H1 (cell line): ENCODE data around the gene SLC9A7. TPM values are rescaled to one million over a fixed set of nuclear protein-coding genes. Genes with fewer than 3 reads are reported as not detected.

Experiments used
- CTCF ChIA-PET: fragments of 300-600 bp; sonication (Branson Sonifier 250); formaldehyde crosslinking; loops from one replicate; lab custom pipeline; 2021; ENCODE audit not compliant: partially characterized antibody; lab: Charles Lee
- POLR2A ChIA-PET: fragments of 300-600 bp; sonication (Branson Sonifier 250); formaldehyde crosslinking; loops from one replicate; lab custom pipeline; 2021; ENCODE audit warnings: inconsistent platforms; ENCODE audit not compliant: partially characterized antibody; lab: Charles Lee
- DNase-seq, 2 experiments: peaks; one replicate each; pipeline versions ENCODE4 v3.0.0 to v3.0.0-alpha.2; 2010 to 2022; ENCODE audit warnings: low spot score in 2 of 2, low read depth in 1 of 2, mixed read lengths in 1 of 2
- FAIRE-seq: peaks from 2 replicates; lab custom pipeline; 2011; peaks lifted over from hg19 to GRCh38; lab: Jason Lieb, UNC
- H2AFZ ChIP-seq: 2 replicates; pipeline ENCODE4 v1.8.1; 2012; ENCODE audit warnings: low read length, inconsistent platforms
- H2AK5ac ChIP-seq: 2 replicates; pipeline ENCODE4 v1.6.1; 2013; ENCODE audit warnings: low read depth, low read length
- H2BK120ac ChIP-seq: replicated peaks from 2 replicates; pipeline ENCODE3; 2013; ENCODE audit warnings: low read depth, low read length, inconsistent platforms
- H2BK12ac ChIP-seq: 2 replicates; pipeline ENCODE4 v1.6.1; 2013; ENCODE audit warnings: low read depth, low read length
- H2BK15ac ChIP-seq: 2 replicates; pipeline ENCODE4 v1.6.1; 2013; ENCODE audit warnings: low read length
- H2BK20ac ChIP-seq: 2 replicates; pipeline ENCODE4 v1.6.1; 2013; ENCODE audit warnings: low read length
- H2BK5ac ChIP-seq: 2 replicates; pipeline ENCODE4 v1.6.1; 2013; ENCODE audit warnings: low read depth, low read length
- H3K14ac ChIP-seq: 2 replicates; pipeline ENCODE4 v1.6.1; 2013; ENCODE audit warnings: inconsistent platforms; ENCODE audit not compliant: insufficient read length
- H3K18ac ChIP-seq: 2 replicates; pipeline ENCODE4 v1.6.1; 2013; ENCODE audit warnings: low read length; ENCODE audit errors: extremely low read depth
- H3K23ac ChIP-seq: 2 replicates; pipeline ENCODE4 v1.6.1; 2013; ENCODE audit warnings: inconsistent platforms; ENCODE audit not compliant: insufficient read length
- H3K23me2 ChIP-seq: 2 replicates; pipeline ENCODE4 v1.6.1; 2013; ENCODE audit warnings: low read depth, low read length
- H3K27ac ChIP-seq: 2 replicates; pipeline ENCODE4 v1.6.1; 2011; ENCODE audit warnings: low read depth, low read length, inconsistent platforms
- H3K27me3 ChIP-seq, 4 experiments: replicated peaks in 1 of 4; 1 replicate in 1 of 4; 2 replicates in 3 of 4; pipeline versions ENCODE4 v1.6.1 to v1.8.1; 2011 to 2013; ENCODE audit warnings: low read length in 3 of 4, mild to moderate bottlenecking in 3 of 4, inconsistent platforms in 2 of 4, mixed read lengths in 2 of 4, moderate library complexity in 1 of 4; ENCODE audit not compliant: control insufficient read depth in 3 of 4, insufficient read depth in 3 of 4; ENCODE audit errors: extremely low read depth in 1 of 4
- H3K36me3 ChIP-seq, 4 experiments: 2 replicates each; pipeline versions ENCODE4 v1.6.1 to v1.8.1; 2011 to 2013; ENCODE audit warnings: mild to moderate bottlenecking in 4 of 4, low read length in 3 of 4, moderate library complexity in 2 of 4, control low read depth in 1 of 4, inconsistent platforms in 1 of 4; ENCODE audit not compliant: insufficient read depth in 4 of 4, control insufficient read depth in 2 of 4
- H3K4ac ChIP-seq: replicated peaks from 2 replicates; pipeline ENCODE3; 2013; ENCODE audit warnings: low read length, low read depth, mixed read lengths, inconsistent platforms; ENCODE audit not compliant: insufficient read length
- H3K4me1 ChIP-seq, 4 experiments: replicated peaks in 1 of 4; 1 replicate in 1 of 4; 2 replicates in 3 of 4; pipeline versions ENCODE4 v1.6.1 to v1.8.1; 2011 to 2013; ENCODE audit warnings: low read length in 3 of 4, inconsistent platforms in 2 of 4, mixed read lengths in 1 of 4; ENCODE audit not compliant: insufficient read depth in 4 of 4, control insufficient read depth in 3 of 4
- H3K4me2 ChIP-seq, 2 experiments: 2 replicates each; pipeline versions ENCODE4 v1.6.1 to v1.8.1; 2011 to 2013; ENCODE audit warnings: low read depth in 2 of 2, low read length in 2 of 2, control low read depth in 1 of 2, inconsistent platforms in 1 of 2, mild to moderate bottlenecking in 1 of 2; ENCODE audit not compliant: insufficient read depth in 1 of 2
- H3K4me3 ChIP-seq, 4 experiments: fragments of 200-600, 300-600 bp in 1 of 4; sonication (generic), shearing (Covaris generic), sonication (Bioruptor Twin) in 1 of 4; 2 replicates each; pipeline versions ENCODE4 v1.5.1 to v1.8.1; 2011 to 2016; ENCODE audit warnings: low read length in 4 of 4, low read depth in 3 of 4, control low read depth in 2 of 4, inconsistent platforms in 2 of 4, mild to moderate bottlenecking in 2 of 4, mixed read lengths in 1 of 4, moderate library complexity in 1 of 4; ENCODE audit not compliant: insufficient read depth in 2 of 4; ENCODE audit errors: extremely low read depth in 1 of 4
- H3K56ac ChIP-seq: replicated peaks from 2 replicates; pipeline ENCODE3; 2013; ENCODE audit warnings: low read depth, mild to moderate bottlenecking, mixed read lengths, low read length, inconsistent platforms; ENCODE audit not compliant: insufficient read length
- H3K79me1 ChIP-seq: 2 replicates; pipeline ENCODE4 v1.6.1; 2013; ENCODE audit warnings: low read depth, low read length, control low read depth
- H3K79me2 ChIP-seq, 2 experiments: 2 replicates each; pipeline versions ENCODE4 v1.6.1 to v1.8.1; 2012 to 2013; ENCODE audit warnings: low read length in 2 of 2, mild to moderate bottlenecking in 2 of 2, inconsistent platforms in 1 of 2; ENCODE audit not compliant: insufficient read depth in 2 of 2, control insufficient read depth in 1 of 2
- H3K9ac ChIP-seq, 4 experiments: replicated peaks in 1 of 4; 1 replicate in 1 of 4; 2 replicates in 3 of 4; pipeline versions ENCODE4 v1.6.1 to v1.8.1; 2011 to 2013; ENCODE audit warnings: low read depth in 3 of 4, low read length in 3 of 4, control low read depth in 2 of 4, mild to moderate bottlenecking in 2 of 4, moderate library complexity in 2 of 4, inconsistent platforms in 1 of 4; ENCODE audit errors: extremely low read depth in 1 of 4
- H3K9me3 ChIP-seq, 2 experiments: 2 replicates each; pipeline versions ENCODE4 v1.6.1 to v1.8.1; 2012 to 2013; ENCODE audit warnings: mild to moderate bottlenecking in 2 of 2, moderate library complexity in 2 of 2, control low read depth in 1 of 2, inconsistent platforms in 1 of 2, low read depth in 1 of 2, low read length in 1 of 2, mixed read lengths in 1 of 2; ENCODE audit not compliant: insufficient read depth in 2 of 2
- H4K20me1 ChIP-seq, 2 experiments: replicated peaks in 1 of 2; 2 replicates each; pipeline versions ENCODE3 to v1.8.1; 2011 to 2013; ENCODE audit warnings: inconsistent platforms in 2 of 2, low read length in 2 of 2, mild to moderate bottlenecking in 1 of 2; ENCODE audit not compliant: insufficient read depth in 2 of 2, control insufficient read depth in 1 of 2
- H4K5ac ChIP-seq: 2 replicates; pipeline ENCODE4 v1.6.1; 2013; ENCODE audit warnings: low read length, low read depth, mixed read lengths, inconsistent platforms; ENCODE audit not compliant: insufficient read length
- H4K8ac ChIP-seq: 2 replicates; pipeline ENCODE4 v1.8.0; 2013; ENCODE audit warnings: mild to moderate bottlenecking, moderate library complexity, low read length, inconsistent platforms; ENCODE audit not compliant: insufficient read depth; ENCODE audit errors: extremely low read depth
- H4K91ac ChIP-seq: replicated peaks from 2 replicates; pipeline ENCODE3; 2013; ENCODE audit warnings: low read length, mixed read lengths, inconsistent platforms; ENCODE audit not compliant: insufficient read length
- BCL11A ChIP-seq, 2 experiments: IDR thresholded peaks; one replicate each; pipeline ENCODE4 v1.6.1; 2011; ENCODE audit warnings: low read depth in 2 of 2, low read length in 2 of 2, mild to moderate bottlenecking in 2 of 2
- CEBPB ChIP-seq: IDR thresholded peaks from 2 replicates; pipeline ENCODE4 v1.6.1; 2012; ENCODE audit warnings: low read depth, low read length
- KDM4A ChIP-seq: IDR thresholded peaks from one replicate; pipeline ENCODE4 v1.7.1; 2012; ENCODE audit warnings: low read depth, mild to moderate bottlenecking, moderate library complexity, low read length, inconsistent platforms; ENCODE audit not compliant: severe bottlenecking
- KDM5A ChIP-seq: fragments of 200-600 bp; IDR thresholded peaks from 2 replicates; pipeline ENCODE4 v1.7.1; 2012; ENCODE audit warnings: mild to moderate bottlenecking, low read length, inconsistent platforms, mixed read lengths
- NANOG ChIP-seq: IDR thresholded peaks from 2 replicates; pipeline ENCODE4 v1.6.1; 2011; ENCODE audit warnings: low read length, low read depth, mild to moderate bottlenecking, inconsistent platforms; ENCODE audit not compliant: insufficient read depth, poor library complexity, severe bottlenecking
- POLR2AphosphoS5 ChIP-seq: IDR thresholded peaks from 2 replicates; pipeline ENCODE4 v1.6.1; 2011; ENCODE audit warnings: low read depth, low read length
- RAD21 ChIP-seq, 2 experiments: IDR thresholded peaks in 1 of 2; conservative IDR thresholded peaks in 1 of 2; 2 replicates each; pipeline ENCODE4 v1.6.1; 2011; ENCODE audit warnings: low read depth in 2 of 2, low read length in 2 of 2, improper control_type of control experiment in 1 of 2, inconsistent platforms in 1 of 2, mild to moderate bottlenecking in 1 of 2, moderate library complexity in 1 of 2
- SP1 ChIP-seq: IDR thresholded peaks from 2 replicates; pipeline ENCODE4 v1.6.1; 2011; ENCODE audit warnings: low read depth, low read length
- SP2 ChIP-seq: IDR thresholded peaks from 2 replicates; pipeline ENCODE4 v1.6.1; 2012; ENCODE audit warnings: mild to moderate bottlenecking, low read length, inconsistent platforms
- SUZ12 ChIP-seq: fragments of 200-600 bp; sonication (generic); IDR thresholded peaks from 2 replicates; pipeline ENCODE4 v1.6.1; 2012; ENCODE audit warnings: mild to moderate bottlenecking, inconsistent platforms, low read length, moderate library complexity, mixed read lengths
- TAF7 ChIP-seq: optimal IDR thresholded peaks from 2 replicates; pipeline ENCODE3; 2011; ENCODE audit warnings: low read depth, mild to moderate bottlenecking, inconsistent platforms, low read length, moderate library complexity, borderline replicate concordance
- ZNF274 ChIP-seq: IDR thresholded peaks from 2 replicates; pipeline ENCODE4 v1.7.0; 2012; ENCODE audit warnings: low read length, borderline replicate concordance; ENCODE audit errors: extremely low read depth
- WGBS, 2 experiments: shearing (Covaris generic) in 1 of 2; methylation state at CpG; one replicate each; pipeline versions ENCODE4 v1.1.6 to v1.1.7; 2013 to 2015; ENCODE audit warnings: low lambda C conversion rate in 2 of 2, mixed read lengths in 2 of 2, inconsistent platforms in 1 of 2, low coverage in 1 of 2, missing lambda C conversion rate in 1 of 2; ENCODE audit not compliant: insufficient replicate concordance in 2 of 2, insufficient coverage in 1 of 2, insufficient read length in 1 of 2; ENCODE audit errors: extremely low coverage in 1 of 2, missing lambda C conversion rate in 1 of 2; 5-methylcytosine and 5-hydroxymethylcytosine counted together
- polyA plus RNA-seq, 7 experiments: library from polyadenylated mRNA; depleted of rRNA in 3 of 7; stranded (reverse) in 5 of 7; unstranded in 2 of 7; fragments of >200 nt in 5 of 7; fragments of 200-250 nt in 2 of 7; gene quantifications; 1 replicate in 5 of 7; 2 replicates in 1 of 7; 4 replicates in 1 of 7; pipeline versions ENCODE4 v1.2.1 to v1.2.3, GENCODE V29; 2011 to 2013; ENCODE audit warnings: missing spikeins in 2 of 7, mixed read lengths in 2 of 7
- total RNA-seq: library from RNA; stranded (reverse); fragmentation: NEBNext Ultra II Directional; extraction: Animal tissue kit (Norgen Biotek cat#: 25700); gene quantifications from 2 replicates; pipeline ENCODE4 v1.2.1, GENCODE V29; 2021
- TF ChIP-seq, protein P1 (sequence below): IDR thresholded peaks from 2 replicates; pipeline ENCODE4 v1.6.1; 2012; ENCODE audit warnings: inconsistent platforms

Gene SLC9A7
- total and polyA plus RNA-seq, 2 of the 8 experiments (the other 6 are each of a cell fraction or from before 2014, with no cell fraction given), result 6.7 to 17.2 TPM

DNA sequence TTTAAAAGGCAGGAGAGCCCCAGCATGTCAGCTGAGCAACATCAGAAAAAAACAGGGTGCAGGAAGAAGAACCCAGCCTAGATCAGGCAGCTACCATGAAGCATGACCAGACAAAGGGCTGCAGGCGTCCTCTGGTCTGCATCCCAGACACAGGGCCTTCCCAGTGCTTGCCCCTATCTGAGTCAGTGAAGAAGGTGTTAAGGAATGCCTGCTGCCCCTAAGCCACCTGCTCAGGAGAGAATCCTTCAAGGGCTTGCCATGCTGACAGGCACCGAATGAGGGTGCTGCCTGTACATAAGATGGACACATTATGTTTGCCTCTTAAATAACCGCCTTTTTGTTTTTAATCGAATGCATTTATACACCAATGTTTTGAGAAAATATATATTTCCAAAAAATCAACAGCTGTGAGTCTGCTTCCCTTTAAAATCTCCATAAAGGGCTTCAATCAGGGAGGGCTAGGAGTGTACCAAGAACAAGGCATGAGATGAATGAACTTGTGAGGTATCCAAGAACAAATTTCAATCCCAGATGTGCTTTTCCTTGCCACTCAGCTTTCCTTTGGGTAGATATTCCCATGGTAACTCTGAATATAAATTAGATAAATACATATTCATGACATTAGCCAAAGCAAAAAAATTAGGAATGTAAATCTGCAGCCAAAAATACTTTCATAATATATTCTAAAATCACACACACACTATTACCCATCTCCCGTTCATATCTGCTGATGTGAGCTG, 85.1 kb downstream of the SLC9A7 start:
- Histone ChIP-seq H3K18ac (no peak overlapping the region), H3K14ac (no peak overlapping the region), H3K79me2 (no peaks in the 10 kb centered on the region), H3K79me1 (no peaks in the 10 kb centered on the region), H3K4me2 (no peak overlapping the region), H3K9me3 (no peaks in the 10 kb centered on the region), H3K4ac (no peak overlapping the region), H4K8ac (no peak overlapping the region), H2BK5ac (no peak overlapping the region), H3K23me2 (no peaks in the 10 kb centered on the region; the same call in 1 of the 2 replicates), H3K56ac (no peak overlapping the region), H3K4me3 (no peak overlapping the region), H2AFZ (no peak overlapping the region), H3K4me1 (no peaks in the 10 kb centered on the region), H2BK15ac (no peak overlapping the region), H3K9ac (no peak overlapping the region), H3K36me3 (no peaks in the 10 kb centered on the region; a peak in 3 of 8 replicates), H3K23ac (no peak overlapping the region), H3K27me3 (no peaks in the 10 kb centered on the region), H2BK20ac (no peak overlapping the region), H3K27ac (no peak overlapping the region), H4K5ac (no peak overlapping the region), H2BK12ac (no peak overlapping the region), H2AK5ac (no peak overlapping the region), H4K91ac (no peak overlapping the region), H4K20me1 (no peaks in the 10 kb centered on the region), H2BK120ac (no peak overlapping the region)
- FAIRE-seq, result no peak
- WGBS, 2 experiments, result 92% methylated on average over 5 of the region's 5 CpGs; no CpG with 5 or more reads in 1 of the 2 experiments
- ChIA-PET POLR2A (no interaction called here), CTCF (interaction anchor here (0.6 to 2.1 kb wide), 4 partner anchors 9 to 54 kb away, joined by 3 to 9 read pairs (median 4); no protein-coding TSS in a partner anchor)
- no peak for DNase-seq
- no peak for TF ChIP-seq POLR2AphosphoS5
- no peak for TF ChIP-seq BCL11A (IDR thresholded peaks at IDR 0.05; ENCODE audit: low read depth in 2 of 2, low read length in 2 of 2)
- TF ChIP-seq ZNF274, result no peak
- no peak for TF ChIP-seq TAF7
- no peak for TF ChIP-seq KDM4A
- TF ChIP-seq SP1, result no peak
- TF ChIP-seq SP2, result no peak
- no peak for TF ChIP-seq NANOG
- TF ChIP-seq, protein P1, sequence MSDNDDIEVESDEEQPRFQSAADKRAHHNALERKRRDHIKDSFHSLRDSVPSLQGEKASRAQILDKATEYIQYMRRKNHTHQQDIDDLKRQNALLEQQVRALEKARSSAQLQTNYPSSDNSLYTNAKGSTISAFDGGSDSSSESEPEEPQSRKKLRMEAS, result no peak
- no peak for TF ChIP-seq CEBPB
- no peak for TF ChIP-seq RAD21 (IDR thresholded peaks at IDR 0.05 in 1 of 2, conservative IDR thresholded peaks at IDR 0.05 in 1 of 2; ENCODE audit: low read depth in 2 of 2, low read length in 2 of 2)
- TF ChIP-seq SUZ12, result no peak
- no peak for TF ChIP-seq KDM5A
